ENCODE data around the gene NR2F2. TPM values are rescaled to one million over a fixed set of nuclear protein-coding genes. Genes with fewer than 3 reads are reported as not detected.

The NR2F2 gene
- polyA plus RNA-seq, 1 of the 3 experiments (the other 2 are of a cell fraction) = 3.9 TPM

DNA sequence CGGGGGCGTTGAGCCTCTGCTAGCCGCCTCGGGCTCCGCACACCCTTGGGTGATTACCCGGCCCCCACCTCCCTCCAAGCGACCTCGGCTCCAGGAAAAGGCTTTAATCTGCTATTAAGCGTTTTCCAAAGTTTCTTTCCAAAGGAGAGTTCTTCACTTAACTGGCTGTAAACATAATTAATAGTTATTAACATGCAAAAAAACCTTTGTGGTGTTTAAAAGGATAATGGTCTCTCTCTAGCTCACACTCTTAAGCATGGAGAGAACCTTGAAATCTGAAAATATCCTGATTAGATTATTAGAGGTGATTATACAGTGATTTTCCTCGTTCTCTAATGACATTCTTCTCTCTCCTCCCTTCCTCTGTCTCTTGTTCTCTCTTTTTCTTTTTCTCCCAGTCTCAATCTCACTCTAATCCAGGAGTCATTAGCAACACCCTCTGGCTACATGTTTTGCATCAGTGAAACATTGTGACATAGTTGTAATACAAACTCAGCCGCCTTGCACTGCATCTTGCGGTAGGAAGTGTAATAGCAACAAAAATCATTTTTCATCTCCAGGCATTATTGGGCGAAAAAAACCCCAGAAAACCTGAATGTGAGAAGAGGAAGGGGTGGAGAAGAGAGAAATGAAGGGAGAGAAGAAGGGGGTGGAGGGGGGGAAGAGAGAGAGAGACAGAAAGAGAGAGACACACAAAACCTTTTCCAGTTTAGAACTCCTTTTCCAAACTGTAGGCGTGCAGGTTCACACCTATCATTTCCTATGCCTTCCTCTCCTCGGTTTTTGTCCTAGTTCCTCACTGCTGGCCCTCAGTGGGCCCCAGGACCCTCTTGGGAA is 24.4 kb downstream of the NR2F2 start:
- ChIA-PET POLR2A (no interaction called here), CTCF (interaction anchor here (0.7 to 8.0 kb wide), 10 partner anchors 12 to 1936 kb away, joined by 3 to 102 read pairs (median 6); no protein-coding TSS in a partner anchor)
- Histone ChIP-seq H3K27me3 (ENCODE audit: insufficient read depth) (peaks cover 90% of the 10 kb centered on the region), H3K36me3 (replicated peaks in 1 of 2; ENCODE audit: control insufficient read depth in 1 of 2, insufficient read depth in 2 of 2, low read length in 1 of 2) (no peaks in the 10 kb centered on the region), H4K20me1 (ENCODE audit: insufficient read depth) (no peaks in the 10 kb centered on the region), H3K4me2 (peak overlapping the region; percentile 68), H3K27ac (ENCODE audit: low read depth in 2 of 2, low read length in 1 of 2) (no peak overlapping the region), H3K4me3 (ENCODE audit: low read depth in 2 of 2, low read length in 1 of 2) (peak overlapping the region in 1 of 2 experiments; percentile 26; a peak in 2 of 4 replicates), H3K9me2 (no peaks in the 10 kb centered on the region), H2AFZ (ENCODE audit: low read depth) (no peak overlapping the region), H3K4me1 (ENCODE audit: control insufficient read depth in 1 of 2, insufficient read depth in 2 of 2, low read depth in 1 of 2, low read length in 1 of 2) (peaks cover 0 to 4% of the 10 kb centered on the region in 2 experiments; a peak in 2 of 4 replicates), H3K9ac (no peak overlapping the region), H3K79me2 (ENCODE audit: insufficient read depth) (no peaks in the 10 kb centered on the region), H3F3A (replicated peaks; ENCODE audit: insufficient read depth) (no peaks in the 10 kb centered on the region), H3K9me3 (no peaks in the 10 kb centered on the region)
- no peak for TF ChIP-seq FOXJ3 (CRISPR knock-in tag; IDR thresholded peaks at IDR 0.05)
- peak; percentile 42 for TF ChIP-seq CTCF (IDR thresholded peaks at IDR 0.05)
- TF ChIP-seq EZH2phosphoT487 (IDR thresholded peaks at IDR 0.05; ENCODE audit: borderline replicate concordance, low read depth) = 0 out of 2 replicates have a peak, but pooled peaks have one; percentile 27
- no peak for TF ChIP-seq REST (IDR thresholded peaks at IDR 0.05; ENCODE audit: low read depth, low read length)
- no peak for DNase-seq
- WGBS (ENCODE audit: low lambda C conversion rate) = 11% methylated on average over 9 of the region's 15 CpGs

DNA sequence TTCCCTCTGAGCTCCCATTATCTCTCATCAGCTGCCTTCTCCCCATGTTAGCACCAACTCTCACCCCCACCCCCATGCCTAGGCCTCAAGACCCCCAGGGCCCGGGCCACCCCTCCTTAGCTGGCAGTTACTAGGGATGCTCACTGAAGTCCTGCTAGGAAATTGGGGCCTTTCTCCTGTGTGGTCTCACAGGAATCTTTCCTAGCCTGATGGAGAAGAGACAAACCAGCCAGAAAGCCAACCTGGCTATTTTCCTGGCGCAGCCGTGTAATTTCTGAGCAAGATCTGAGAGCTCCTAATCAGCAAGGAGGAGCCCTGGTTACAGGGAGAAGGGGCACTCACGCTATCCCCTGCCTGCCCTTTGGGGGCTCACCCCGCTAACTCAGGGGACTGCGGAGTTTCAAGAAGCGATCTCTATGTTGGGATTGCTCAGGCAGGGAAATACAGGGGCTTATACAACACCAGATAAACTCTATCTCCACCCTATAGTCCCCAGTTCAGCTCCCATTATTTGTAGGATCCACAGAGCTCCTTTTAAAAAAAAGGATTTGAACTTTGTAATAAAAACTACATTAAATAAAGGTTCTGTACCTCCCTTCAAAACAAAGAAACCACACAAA is 25.2 kb downstream of the NR2F2 start:
- H3K4me1 ChIP-seq (ENCODE audit: control insufficient read depth in 1 of 2, insufficient read depth in 2 of 2, low read depth in 1 of 2, low read length in 1 of 2) = peaks cover 0 to 4% of the 10 kb centered on the region in 2 experiments; a peak in 2 of 4 replicates
- WGBS (ENCODE audit: low lambda C conversion rate) = 15% methylated on average over 4 of the region's 7 CpGs
- no peaks in the 10 kb centered on the region for H3F3A ChIP-seq (replicated peaks; ENCODE audit: insufficient read depth)
- H3K27ac ChIP-seq (ENCODE audit: low read depth in 2 of 2, low read length in 1 of 2) = no peak overlapping the region
- H3K27me3 ChIP-seq (ENCODE audit: insufficient read depth) = peaks cover 90% of the 10 kb centered on the region
- no peak overlapping the region for H2AFZ ChIP-seq (ENCODE audit: low read depth)
- H3K9me3 ChIP-seq = no peaks in the 10 kb centered on the region
- H3K9me2 ChIP-seq = no peaks in the 10 kb centered on the region
- TF ChIP-seq TCF12 (IDR thresholded peaks at IDR 0.05) = no peak
- TF ChIP-seq RAD21 (IDR thresholded peaks at IDR 0.05; ENCODE audit: low read length) = no peak
- no peak for TF ChIP-seq CHD2 (IDR thresholded peaks at IDR 0.05; ENCODE audit: low read length, partially characterized antibody)
- no peak for TF ChIP-seq RCOR1 (IDR thresholded peaks at IDR 0.05; ENCODE audit: low read length)
- H3K9ac ChIP-seq = no peak overlapping the region
- H3K36me3 ChIP-seq (replicated peaks in 1 of 2; ENCODE audit: control insufficient read depth in 1 of 2, insufficient read depth in 2 of 2, low read length in 1 of 2) = no peaks in the 10 kb centered on the region
- ChIA-PET POLR2A (no interaction called here), CTCF (interaction anchor here (0.7 to 8.0 kb wide), 12 partner anchors 10 to 1936 kb away, joined by 3 to 102 read pairs (median 4); no protein-coding TSS in a partner anchor)
- no peak overlapping the region for H3K4me3 ChIP-seq (ENCODE audit: low read depth in 2 of 2, low read length in 1 of 2)
- H3K4me2 ChIP-seq = no peak overlapping the region
- H3K79me2 ChIP-seq (ENCODE audit: insufficient read depth) = no peaks in the 10 kb centered on the region
- no peaks in the 10 kb centered on the region for H4K20me1 ChIP-seq (ENCODE audit: insufficient read depth)
- DNase-seq = no peak
